ENCODE data around the gene GALNT14.

- no peak for TF ChIP-seq EZH2 (IDR thresholded peaks at IDR 0.05; ENCODE audit: borderline replicate concordance, insufficient read depth, low read depth, low read length, poor library complexity, severe bottlenecking)
- no peak for TF ChIP-seq CTCF (IDR thresholded peaks at IDR 0.05)
Observed at GRCh38 chr2:30939364-30939763, 198.9 kb downstream of the GALNT14 start.

Measured in B cell (primary cell).